ENCODE measurements around the gene MEGF11. TPM values are rescaled to one million over a fixed set of nuclear protein-coding genes. Genes with fewer than 3 reads are reported as not detected.

MEGF11 gene
- total RNA-seq, 2 experiments from 2014 or later: not detected

DNA sequence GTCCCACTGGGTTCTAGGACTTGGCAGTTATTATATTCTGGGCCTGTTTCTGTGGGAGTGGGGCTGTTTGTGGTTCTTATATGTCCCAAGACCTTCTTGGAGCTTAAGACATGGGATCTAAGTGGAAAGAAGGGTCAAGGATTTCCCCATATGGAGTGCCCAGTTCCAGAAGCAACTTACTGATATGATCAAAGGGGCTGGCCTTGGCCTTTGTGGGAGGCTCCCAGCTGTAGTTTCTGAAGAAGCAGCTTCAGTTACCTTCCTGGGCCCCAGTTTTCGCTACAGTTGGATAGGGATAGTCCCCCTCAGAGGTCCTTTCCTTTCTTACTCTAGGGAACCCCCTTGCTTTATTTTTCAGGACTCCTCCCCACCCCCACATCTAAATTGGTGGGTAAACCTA lies 328.2 kb downstream of the MEGF11 start:
- CTCF ChIA-PET: interaction anchor here (1.1 kb wide), 1 partner anchor 14 kb away, joined by 3 read pairs; no protein-coding TSS in a partner anchor
- Mint-ChIP-seq H3K9me3 (ENCODE audit: low read depth) (no peaks in the 10 kb centered on the region), H3K27ac (no peak overlapping the region), H3K4me3 (no peak overlapping the region), H3K36me3 (no peaks in the 10 kb centered on the region), H3K27me3 (no peaks in the 10 kb centered on the region), H3K4me1 (no peaks in the 10 kb centered on the region)
- DNase-seq (no peak), ATAC-seq (no peak)

DNA sequence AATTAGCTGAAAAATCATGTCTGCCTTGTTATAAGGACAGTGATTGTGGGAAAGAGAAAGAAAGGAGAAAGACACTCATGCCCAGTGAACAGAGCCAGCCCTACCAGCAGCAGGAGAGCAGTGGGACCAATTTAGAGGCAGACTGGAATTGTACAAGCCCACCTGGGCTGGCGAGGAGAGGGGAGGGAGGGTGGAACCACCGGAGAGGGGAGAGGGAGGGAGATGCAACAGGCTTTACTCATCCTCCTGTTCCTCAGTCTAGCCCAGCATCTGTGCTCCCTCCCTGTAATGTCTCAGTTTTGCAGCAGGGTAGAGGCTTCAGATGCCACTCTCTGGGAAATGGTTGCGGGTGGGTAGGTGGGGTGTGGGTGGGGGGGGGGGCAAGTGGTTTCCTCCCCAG lies 329.5 kb downstream of the MEGF11 start:
- H3K9me3 Mint-ChIP-seq (ENCODE audit: low read depth): no peaks in the 10 kb centered on the region
- H3K27ac Mint-ChIP-seq: no peak overlapping the region
- H3K4me1 Mint-ChIP-seq: peaks cover 3% of the 10 kb centered on the region
- no peaks in the 10 kb centered on the region for H3K27me3 Mint-ChIP-seq
- H3K36me3 Mint-ChIP-seq: no peaks in the 10 kb centered on the region
- CTCF ChIA-PET: no interaction called here
- ATAC-seq (no peak), DNase-seq (no peak)
- H3K4me3 Mint-ChIP-seq: no peak overlapping the region

DNA sequence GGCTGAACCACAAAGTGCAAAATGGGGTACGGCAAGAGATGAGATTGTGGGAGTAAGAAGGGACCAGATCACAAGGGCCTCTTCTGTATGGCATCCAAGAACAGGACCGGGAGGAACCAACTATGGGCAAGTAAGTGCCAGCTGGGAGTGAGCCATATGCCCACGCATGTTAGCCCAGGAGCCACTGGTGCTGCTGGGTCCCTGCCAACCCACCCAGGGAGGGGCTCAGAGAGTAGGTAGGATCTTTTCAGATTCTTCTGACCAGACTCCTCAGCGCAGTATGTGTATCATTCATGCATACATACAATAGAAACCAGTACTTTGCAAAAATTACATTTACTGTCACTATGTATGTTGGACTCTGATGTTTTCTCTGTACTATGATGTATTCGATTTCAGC lies 330.3 kb downstream of the MEGF11 start:
- no peak overlapping the region for H3K4me3 Mint-ChIP-seq
- no peaks in the 10 kb centered on the region for H3K9me3 Mint-ChIP-seq (ENCODE audit: low read depth)
- no peak overlapping the region for H3K27ac Mint-ChIP-seq
- H3K4me1 Mint-ChIP-seq: peaks cover 10% of the 10 kb centered on the region
- DNase-seq (no peak), ATAC-seq (no peak)
- H3K36me3 Mint-ChIP-seq: no peaks in the 10 kb centered on the region
- CTCF ChIA-PET: no interaction called here
- no peaks in the 10 kb centered on the region for H3K27me3 Mint-ChIP-seq

GRCh38 chr15:65922621-65923020 lies 330.9 kb downstream of the MEGF11 start:
- no peaks in the 10 kb centered on the region for H3K36me3 Mint-ChIP-seq
- H3K9me3 Mint-ChIP-seq (ENCODE audit: low read depth): no peaks in the 10 kb centered on the region
- ATAC-seq (no peak), DNase-seq (no peak)
- no peak overlapping the region for H3K27ac Mint-ChIP-seq
- no peak overlapping the region for H3K4me3 Mint-ChIP-seq
- H3K27me3 Mint-ChIP-seq: no peaks in the 10 kb centered on the region
- H3K4me1 Mint-ChIP-seq: peaks cover 17% of the 10 kb centered on the region
- CTCF ChIA-PET: no interaction called here

DNA sequence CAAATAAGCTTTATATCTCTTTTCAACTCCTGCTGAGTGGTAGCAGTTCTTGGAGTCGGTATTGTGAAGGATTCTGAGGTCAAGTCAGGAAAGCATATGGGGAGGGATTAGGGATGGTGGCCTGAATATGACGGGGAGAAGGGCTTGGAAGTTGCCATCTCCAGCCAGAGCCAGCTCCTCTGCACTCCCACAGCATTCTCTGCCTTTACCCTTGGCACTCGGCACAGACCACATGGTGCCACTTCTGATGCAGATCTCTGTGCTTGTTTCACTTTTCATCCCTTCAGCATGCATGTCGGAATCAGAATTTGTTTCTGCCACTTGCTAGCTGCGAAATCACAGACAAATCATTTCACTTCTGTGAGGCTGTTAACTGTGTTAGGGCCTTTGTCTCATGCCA lies 331.8 kb downstream of the MEGF11 start:
- no peaks in the 10 kb centered on the region for H3K27me3 Mint-ChIP-seq
- H3K4me1 Mint-ChIP-seq: peaks cover 25% of the 10 kb centered on the region
- H3K27ac Mint-ChIP-seq: no peak overlapping the region
- ATAC-seq: no peak
- CTCF ChIA-PET: interaction anchor here (1.5 kb wide), 1 partner anchor 9 kb away, joined by 4 read pairs; no protein-coding TSS in a partner anchor
- no peak overlapping the region for H3K4me3 Mint-ChIP-seq
- H3K36me3 Mint-ChIP-seq: no peaks in the 10 kb centered on the region
- no peaks in the 10 kb centered on the region for H3K9me3 Mint-ChIP-seq (ENCODE audit: low read depth)
- DNase-seq: no peak

DNA sequence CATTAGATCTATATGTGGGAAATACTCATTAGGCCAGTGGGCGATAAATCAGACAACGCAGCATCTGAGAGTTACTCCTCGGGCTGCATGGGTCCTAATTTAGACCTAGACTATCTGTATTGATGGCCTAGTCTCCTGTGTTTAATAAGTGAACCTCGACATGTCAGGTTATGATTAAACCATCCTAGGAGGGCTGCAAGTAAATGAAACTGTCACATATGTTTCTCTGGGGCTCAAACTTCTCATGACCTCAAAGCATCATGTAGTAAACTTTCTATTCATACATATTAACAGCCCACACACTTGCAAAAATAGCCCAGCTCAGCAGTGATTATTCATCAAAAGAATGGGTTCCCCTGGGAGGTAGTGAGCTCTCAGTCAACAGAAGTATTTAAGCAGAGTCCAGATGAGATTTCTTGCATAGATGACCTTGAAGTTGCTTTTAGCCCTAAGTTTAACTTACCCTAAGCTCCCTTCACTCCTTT lies 332.7 kb downstream of the MEGF11 start:
- H3K4me1 Mint-ChIP-seq: peaks cover 33% of the 10 kb centered on the region
- CTCF ChIA-PET: interaction anchor here (1.5 kb wide), 1 partner anchor 9 kb away, joined by 4 read pairs; no protein-coding TSS in a partner anchor
- ATAC-seq: no peak
- no peaks in the 10 kb centered on the region for H3K36me3 Mint-ChIP-seq
- no peak overlapping the region for H3K4me3 Mint-ChIP-seq
- H3K27ac Mint-ChIP-seq: no peak overlapping the region
- no peaks in the 10 kb centered on the region for H3K9me3 Mint-ChIP-seq (ENCODE audit: low read depth)
- no peak for DNase-seq
- no peaks in the 10 kb centered on the region for H3K27me3 Mint-ChIP-seq

DNA sequence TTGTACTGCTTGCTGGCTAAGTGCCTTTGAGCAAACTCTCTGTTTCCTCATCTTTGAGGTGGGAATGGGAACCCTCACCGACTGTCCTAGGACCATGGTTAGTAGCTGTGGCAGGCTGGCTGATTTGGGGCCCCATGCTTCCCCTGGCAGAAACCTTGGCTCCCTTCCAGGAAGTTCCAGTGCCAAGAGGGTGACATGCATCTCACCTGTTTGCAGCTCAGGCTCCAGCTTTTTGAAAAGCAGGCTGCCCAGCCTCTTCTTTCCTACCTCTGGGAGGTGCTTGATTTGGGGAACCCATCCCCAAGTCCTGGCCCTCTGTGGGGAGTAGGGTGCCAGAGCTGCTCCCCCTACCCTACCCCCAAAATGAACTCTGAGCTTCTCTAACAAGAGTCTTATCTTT lies 333.4 kb downstream of the MEGF11 start:
- no peak for ATAC-seq
- H3K9me3 Mint-ChIP-seq (ENCODE audit: low read depth): no peaks in the 10 kb centered on the region
- no peak for DNase-seq
- no peaks in the 10 kb centered on the region for H3K36me3 Mint-ChIP-seq
- CTCF ChIA-PET: no interaction called here
- H3K4me1 Mint-ChIP-seq: peaks cover 33% of the 10 kb centered on the region
- no peaks in the 10 kb centered on the region for H3K27me3 Mint-ChIP-seq
- no peak overlapping the region for H3K4me3 Mint-ChIP-seq
- no peak overlapping the region for H3K27ac Mint-ChIP-seq

DNA sequence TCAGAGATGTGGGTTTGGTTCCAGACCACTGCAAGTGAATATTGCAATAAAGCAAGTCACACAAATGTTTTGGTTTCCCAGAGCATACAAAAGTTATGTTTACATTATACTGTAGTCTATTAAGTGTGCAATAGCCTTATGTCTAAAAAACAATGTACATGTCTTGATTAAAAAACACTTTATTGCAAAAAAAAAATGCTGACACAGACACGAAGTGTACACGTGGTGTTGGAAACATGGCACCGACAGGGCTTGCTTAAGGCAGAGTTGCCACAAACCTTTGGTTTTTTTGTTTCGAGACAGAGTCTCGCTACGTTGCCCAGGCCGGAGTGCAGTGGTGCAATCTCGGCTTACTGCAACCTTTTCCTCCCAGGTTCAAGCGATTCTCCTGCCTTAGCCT lies 334.2 kb downstream of the MEGF11 start:
- H3K27ac Mint-ChIP-seq: no peak overlapping the region
- DNase-seq (no peak), ATAC-seq (no peak)
- CTCF ChIA-PET: no interaction called here
- no peaks in the 10 kb centered on the region for H3K27me3 Mint-ChIP-seq
- no peaks in the 10 kb centered on the region for H3K9me3 Mint-ChIP-seq (ENCODE audit: low read depth)
- no peaks in the 10 kb centered on the region for H3K36me3 Mint-ChIP-seq
- no peak overlapping the region for H3K4me3 Mint-ChIP-seq
- H3K4me1 Mint-ChIP-seq: peaks cover 33% of the 10 kb centered on the region

GRCh38 chr15:65918945-65919344 lies 334.6 kb downstream of the MEGF11 start:
- DNase-seq: no peak
- no peak for ATAC-seq
- Mint-ChIP-seq H3K4me1 (peaks cover 33% of the 10 kb centered on the region), H3K9me3 (ENCODE audit: low read depth) (no peaks in the 10 kb centered on the region), H3K4me3 (no peak overlapping the region), H3K36me3 (no peaks in the 10 kb centered on the region), H3K27me3 (no peaks in the 10 kb centered on the region), H3K27ac (no peak overlapping the region)
- CTCF ChIA-PET: no interaction called here

DNA sequence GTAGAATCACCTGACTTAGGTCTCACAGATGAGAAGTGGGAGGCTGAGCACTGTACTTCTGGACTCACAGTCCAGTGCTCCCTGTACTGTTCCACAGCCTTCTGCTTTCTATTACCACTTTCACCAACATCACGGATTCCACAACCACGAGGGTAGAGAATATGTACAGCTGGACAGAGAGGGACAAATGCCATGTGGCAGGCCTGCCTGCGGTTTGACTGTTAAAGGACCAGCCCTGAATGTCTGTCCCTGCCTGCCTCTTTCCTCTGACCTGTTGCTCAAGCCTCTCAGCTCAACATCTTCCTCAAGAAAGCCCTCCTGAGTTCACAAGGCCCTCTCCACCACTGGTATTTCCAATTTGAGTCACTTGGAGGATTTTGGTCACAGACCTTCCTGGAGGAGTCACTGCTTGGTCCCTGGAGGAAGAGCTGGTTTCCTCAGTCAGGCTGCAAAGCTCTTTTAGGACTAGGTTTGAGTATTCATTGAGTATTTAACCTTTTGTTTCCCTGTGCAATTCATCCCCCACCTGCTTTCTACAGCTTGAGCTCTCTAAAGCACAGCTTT lies 335.1 kb downstream of the MEGF11 start:
- ATAC-seq: peak; percentile 18
- CTCF ChIA-PET: no interaction called here
- DNase-seq: no peak
- H3K27ac Mint-ChIP-seq: no peak overlapping the region
- no peaks in the 10 kb centered on the region for H3K36me3 Mint-ChIP-seq
- H3K27me3 Mint-ChIP-seq: no peaks in the 10 kb centered on the region
- peaks cover 33% of the 10 kb centered on the region for H3K4me1 Mint-ChIP-seq
- H3K9me3 Mint-ChIP-seq (ENCODE audit: low read depth): no peaks in the 10 kb centered on the region
- H3K4me3 Mint-ChIP-seq: no peak overlapping the region

DNA sequence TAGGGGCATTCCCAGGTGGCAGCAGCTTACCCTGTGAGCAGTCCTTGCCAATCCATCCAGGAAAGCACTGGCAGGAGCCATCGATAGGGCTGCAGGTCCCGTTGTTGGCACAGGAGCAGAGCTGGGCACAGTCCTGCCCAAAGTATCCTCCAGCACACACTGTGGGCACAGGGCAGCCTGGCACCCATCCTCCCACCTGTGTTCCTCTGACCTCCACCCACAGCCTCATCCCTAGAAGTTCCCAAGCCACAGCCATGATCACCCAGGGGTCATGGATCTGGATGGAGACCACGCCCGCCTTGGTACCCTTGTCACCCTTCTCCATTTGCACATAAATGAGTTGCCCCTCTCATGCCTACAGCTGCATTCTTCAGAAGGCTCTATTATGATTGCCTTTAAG lies 335.6 kb downstream of the MEGF11 start:
- no peak overlapping the region for H3K4me3 Mint-ChIP-seq
- DNase-seq (no peak), ATAC-seq (no peak)
- H3K9me3 Mint-ChIP-seq (ENCODE audit: low read depth): no peaks in the 10 kb centered on the region
- H3K27ac Mint-ChIP-seq: no peak overlapping the region
- H3K4me1 Mint-ChIP-seq: peaks cover 33% of the 10 kb centered on the region
- H3K27me3 Mint-ChIP-seq: no peaks in the 10 kb centered on the region
- H3K36me3 Mint-ChIP-seq: no peaks in the 10 kb centered on the region
- CTCF ChIA-PET: no interaction called here

DNA sequence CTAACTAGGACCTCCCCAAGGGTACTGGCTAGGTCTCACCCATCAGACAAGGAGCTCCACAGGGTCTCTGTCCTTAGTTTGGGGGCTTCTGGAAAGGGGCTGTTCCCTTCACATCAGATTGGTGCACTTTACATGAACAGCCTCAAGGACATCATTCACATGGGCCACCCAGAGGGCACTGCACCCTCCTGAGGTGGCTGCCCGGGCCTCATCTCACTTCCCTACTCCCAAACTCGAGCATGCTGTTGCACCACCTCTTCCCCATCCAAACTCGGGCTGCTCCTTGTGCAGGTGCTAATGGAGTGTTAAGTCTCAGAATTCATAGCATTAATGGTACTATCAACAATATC lies 336.2 kb downstream of the MEGF11 start:
- CTCF ChIA-PET: no interaction called here
- H3K27ac Mint-ChIP-seq: no peak overlapping the region
- DNase-seq: no peak

DNA sequence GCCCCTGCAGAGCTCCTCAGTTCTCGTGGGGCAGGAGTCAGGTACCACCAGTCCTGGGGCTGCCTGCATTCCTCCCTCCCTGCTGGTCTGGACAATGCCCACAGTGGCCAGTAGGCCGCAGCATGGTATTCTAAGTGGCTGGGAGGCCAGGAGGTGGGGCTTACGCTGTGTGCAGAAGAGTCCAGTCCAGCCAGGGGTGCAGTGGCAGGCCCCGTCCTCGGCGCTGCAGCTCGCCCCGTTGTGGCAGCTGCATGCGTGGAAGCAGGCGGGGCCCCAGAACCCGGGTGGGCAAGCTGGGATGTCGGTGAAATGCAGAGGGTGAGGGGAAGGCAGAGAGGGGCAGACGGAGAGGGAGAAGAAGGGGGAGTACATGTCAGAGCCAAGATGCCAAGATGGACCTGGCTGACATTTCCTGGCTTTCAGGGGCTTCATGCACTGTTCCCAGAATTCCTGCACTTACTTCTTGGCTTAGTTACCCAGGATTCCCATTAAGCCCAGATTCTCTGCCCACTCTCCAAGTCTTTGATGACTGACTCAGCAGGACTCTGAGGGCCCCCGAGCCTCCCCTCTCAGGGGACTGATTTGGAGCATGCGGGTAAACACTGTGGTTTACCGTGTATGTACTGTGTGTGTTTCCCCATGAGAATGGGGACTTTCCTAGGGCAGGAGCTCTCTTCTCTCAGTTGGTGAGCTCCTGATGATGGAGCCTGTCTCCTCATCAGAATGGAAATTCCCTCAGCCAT lies 336.7 kb downstream of the MEGF11 start:
- CTCF ChIA-PET: no interaction called here
- ATAC-seq: peak; percentile 48
- H3K4me3 Mint-ChIP-seq: no peak overlapping the region
- H3K27ac Mint-ChIP-seq: no peak overlapping the region
- H3K36me3 Mint-ChIP-seq: no peaks in the 10 kb centered on the region
- peaks cover 33% of the 10 kb centered on the region for H3K4me1 Mint-ChIP-seq
- no peaks in the 10 kb centered on the region for H3K9me3 Mint-ChIP-seq (ENCODE audit: low read depth)
- peak; percentile 57 for DNase-seq
- no peaks in the 10 kb centered on the region for H3K27me3 Mint-ChIP-seq

More for the DNA sequence above, 336.2 kb downstream of the MEGF11 start:
- H3K9me3 Mint-ChIP-seq (ENCODE audit: low read depth): no peaks in the 10 kb centered on the region
- peak; percentile 22 for ATAC-seq
- no peaks in the 10 kb centered on the region for H3K27me3 Mint-ChIP-seq
- no peaks in the 10 kb centered on the region for H3K36me3 Mint-ChIP-seq
- H3K4me1 Mint-ChIP-seq: peaks cover 33% of the 10 kb centered on the region
- H3K4me3 Mint-ChIP-seq: no peak overlapping the region

- no peaks in the 10 kb centered on the region for H3K36me3 Mint-ChIP-seq
- H3K9me3 Mint-ChIP-seq (ENCODE audit: low read depth): no peaks in the 10 kb centered on the region
- DNase-seq (no peak), ATAC-seq (no peak)
- H3K27ac Mint-ChIP-seq: no peak overlapping the region
- no peaks in the 10 kb centered on the region for H3K27me3 Mint-ChIP-seq
- H3K4me1 Mint-ChIP-seq: peaks cover 33% of the 10 kb centered on the region
- CTCF ChIA-PET: no interaction called here
- no peak overlapping the region for H3K4me3 Mint-ChIP-seq
These were observed 337.4 kb downstream of the MEGF11 start for GRCh38 chr15:65916041-65916663.
